K562 (cell line): ENCODE results near the gene POLL. TPM values are rescaled to one million over a fixed set of nuclear protein-coding genes. Genes with fewer than 3 reads are reported as not detected.

Experiments
- CHCHD3 ChIP-seq: fragments of 250-450 bp; sonication (Bioruptor Pico); IDR thresholded peaks from 2 replicates; pipeline ENCODE4 v2.1.2; 2022; ENCODE audit warnings: mild to moderate bottlenecking
- EGR1 ChIP-seq: fragments of 450-650 bp; conservative IDR thresholded peaks from 2 replicates; pipeline ENCODE4 v1.6.1; 2017; ENCODE audit warnings: mild to moderate bottlenecking
- FOXP4 ChIP-seq: sonication (generic); formaldehyde crosslinking; IDR thresholded peaks from 2 replicates; pipeline ENCODE4 v1.8.0; 2022; ENCODE audit warnings: mild to moderate bottlenecking, missing genetic modification reagents, borderline replicate concordance
- GTF2F1 ChIP-seq: IDR thresholded peaks from 2 replicates; pipeline ENCODE4 v1.6.1; 2011; ENCODE audit warnings: low read depth, low read length, improper control_type of control experiment
- MYC ChIP-seq, 2 experiments: fragments of 250-450 bp in 1 of 2; sonication (Bioruptor Pico) in 1 of 2; IDR thresholded peaks; 2 replicates each; pipeline versions ENCODE4 v1.5.1 to v1.6.1; 2012 to 2021; ENCODE audit warnings: low read depth in 2 of 2, borderline replicate concordance in 1 of 2, improper control_type of control experiment in 1 of 2, low read length in 1 of 2, mild to moderate bottlenecking in 1 of 2, moderate library complexity in 1 of 2
- NCOA2 ChIP-seq, 2 experiments: fragments of 450-650 bp; IDR thresholded peaks; 2 replicates each; pipeline ENCODE4 v1.6.1; 2018; ENCODE audit warnings: mild to moderate bottlenecking in 2 of 2, moderate library complexity in 1 of 2; ENCODE audit not compliant: partially characterized antibody in 2 of 2
- NELFE ChIP-seq: IDR thresholded peaks from 2 replicates; pipeline ENCODE4 v1.6.1; 2011; ENCODE audit warnings: mild to moderate bottlenecking; ENCODE audit not compliant: insufficient read depth, insufficient read length
- POU5F1 ChIP-seq: fragments of 150-350 bp; IDR thresholded peaks from 2 replicates; pipeline ENCODE4 v1.6.1; 2014; ENCODE audit warnings: borderline replicate concordance, low read length, low read depth, mild to moderate bottlenecking; ENCODE audit not compliant: partially characterized antibody
- SIX5 ChIP-seq, 2 experiments: IDR thresholded peaks; 2 replicates each; pipeline ENCODE4 v1.6.1; 2011; ENCODE audit warnings: low read length in 2 of 2, borderline replicate concordance in 1 of 2, low read depth in 1 of 2, mild to moderate bottlenecking in 1 of 2, moderate library complexity in 1 of 2; ENCODE audit not compliant: insufficient read depth in 1 of 2
- SMAD1 ChIP-seq: fragments of 150-350 bp; IDR thresholded peaks from 2 replicates; pipeline ENCODE4 v1.6.1; 2014; ENCODE audit warnings: low read length, low read depth; ENCODE audit not compliant: partially characterized antibody
- SOX6 ChIP-seq: fragments of 450-650 bp; IDR thresholded peaks from 2 replicates; pipeline ENCODE4 v1.6.1; 2014; ENCODE audit warnings: mild to moderate bottlenecking
- ZNF217 ChIP-seq: sonication (generic); formaldehyde crosslinking; IDR thresholded peaks from 2 replicates; pipeline ENCODE4 v1.8.0; 2022; ENCODE audit warnings: mild to moderate bottlenecking, missing genetic modification reagents
- ZNF407 ChIP-seq: fragments of 450-650 bp; IDR thresholded peaks from 2 replicates; pipeline ENCODE4 v1.6.1; 2016; ENCODE audit warnings: low read depth
- ZNF445 ChIP-seq: fragments of 250-450 bp; sonication (Bioruptor Pico); IDR thresholded peaks from 2 replicates; pipeline ENCODE4 v1.4.0; 2020; ENCODE audit warnings: low read depth, mild to moderate bottlenecking, moderate library complexity
- ZNF584 ChIP-seq: fragments of 200-800 bp; sonication (Bioruptor generic); IDR thresholded peaks from 2 replicates; pipeline ENCODE4 v1.6.1; 2016; ENCODE audit warnings: low read depth, mild to moderate bottlenecking, missing genetic modification characterization, missing compliant biosample characterization
- polyA plus RNA-seq, 8 experiments: library from polyadenylated mRNA; depleted of rRNA in 4 of 8; stranded (reverse) in 5 of 8; unstranded in 3 of 8; fragments of >200 nt; fragmentation: Nextera tagmentation in 2 of 8; fragmentation: Illumina TruSeq in 1 of 8; extraction: Ambion mirVana in 2 of 8; extraction: Trizol in 1 of 8; gene quantifications; 2 replicates each; pipeline versions ENCODE4 v1.2.1 to v1.2.3, GENCODE V29; 2011 to 2014; ENCODE audit warnings: inconsistent platforms in 1 of 8, missing spikeins in 1 of 8
- total RNA-seq, 7 experiments: library from RNA; depleted of rRNA in 6 of 7; stranded (reverse); fragments of >200 nt in 6 of 7; fragmentation: Illumina TruSeq in 2 of 7; extraction: Trizol in 2 of 7; gene quantifications; 2 replicates each; pipeline versions ENCODE4 v1.2.1 to v1.2.3, GENCODE V29; 2011 to 2021; ENCODE audit warnings: low replicate concordance in 1 of 7

Gene POLL
- total and polyA plus RNA-seq, 9 of the 15 experiments (the other 6 are each of a cell fraction or from before 2014, with no cell fraction given): 1.2 to 18.7 (median 10.9) TPM

- TF ChIP-seq SIX5 (IDR thresholded peaks at IDR 0.05; ENCODE audit: borderline replicate concordance in 1 of 2, insufficient read depth in 1 of 2, low read depth in 1 of 2, low read length in 2 of 2) (no peak), GTF2F1 (no peak), SMAD1 (peak; percentile 62), FOXP4 (CRISPR knock-in tag) (no peak), CHCHD3 (CRISPR knock-in tag) (no peak), ZNF407 (no peak), SOX6 (peak; percentile 87), MYC (IDR thresholded peaks at IDR 0.05; ENCODE audit: low read depth, low read length) (no peak; the same call in 1 of the 2 replicates), MYC (CRISPR knock-in tag; IDR thresholded peaks at IDR 0.05; ENCODE audit: borderline replicate concordance, low read depth) (no peak), EGR1 (no peak), NELFE (no peak), ZNF584 (no peak), POU5F1 (no peak), NCOA2 (IDR thresholded peaks at IDR 0.05; ENCODE audit: partially characterized antibody in 2 of 2) (no peak), ZNF445 (CRISPR knock-in tag) (no peak), ZNF217 (CRISPR knock-in tag) (no peak)
Observed at GRCh38 chr10:101575580-101576210, 12.4 kb downstream of the POLL start (continued).
